Hepatocyte (in vitro differentiated cells): Measurements from ENCODE around the gene KIF6.

Experiments used
- CTCF ChIP-seq: fragments of 200-600 bp; sonication (generic); IDR thresholded peaks from 2 replicates; pipeline ENCODE4 v1.5.1; 2016; ENCODE audit warnings: antibody characterized with exemption, mild to moderate bottlenecking; ENCODE audit not compliant: poor library complexity
- EZH2 ChIP-seq: fragments of 200-600 bp; sonication (generic); IDR thresholded peaks from 2 replicates; pipeline ENCODE4 v1.6.1; 2016; ENCODE audit warnings: antibody characterized with exemption, mild to moderate bottlenecking, borderline replicate concordance

- TF ChIP-seq CTCF (no peak), EZH2 (no peak)
Observed at GRCh38 chr6:39527792-39528564, 197.2 kb downstream of the KIF6 start.
